B cell (primary cell): ENCODE data around the gene ESYT1.

ENCODE experiments used
- EZH2 ChIP-seq: IDR thresholded peaks from 2 replicates; pipeline ENCODE4 v1.6.1; 2012; ENCODE audit warnings: borderline replicate concordance, low read depth, mild to moderate bottlenecking, moderate library complexity, low read length; ENCODE audit not compliant: insufficient read depth, poor library complexity, severe bottlenecking
- TF ChIP-seq, protein P1 (sequence below): fragments of 200-600 bp; IDR thresholded peaks from one replicate; pipeline ENCODE4 v1.8.0; 2022; ENCODE audit warnings: antibody characterized with exemption, mild to moderate bottlenecking

DNA sequence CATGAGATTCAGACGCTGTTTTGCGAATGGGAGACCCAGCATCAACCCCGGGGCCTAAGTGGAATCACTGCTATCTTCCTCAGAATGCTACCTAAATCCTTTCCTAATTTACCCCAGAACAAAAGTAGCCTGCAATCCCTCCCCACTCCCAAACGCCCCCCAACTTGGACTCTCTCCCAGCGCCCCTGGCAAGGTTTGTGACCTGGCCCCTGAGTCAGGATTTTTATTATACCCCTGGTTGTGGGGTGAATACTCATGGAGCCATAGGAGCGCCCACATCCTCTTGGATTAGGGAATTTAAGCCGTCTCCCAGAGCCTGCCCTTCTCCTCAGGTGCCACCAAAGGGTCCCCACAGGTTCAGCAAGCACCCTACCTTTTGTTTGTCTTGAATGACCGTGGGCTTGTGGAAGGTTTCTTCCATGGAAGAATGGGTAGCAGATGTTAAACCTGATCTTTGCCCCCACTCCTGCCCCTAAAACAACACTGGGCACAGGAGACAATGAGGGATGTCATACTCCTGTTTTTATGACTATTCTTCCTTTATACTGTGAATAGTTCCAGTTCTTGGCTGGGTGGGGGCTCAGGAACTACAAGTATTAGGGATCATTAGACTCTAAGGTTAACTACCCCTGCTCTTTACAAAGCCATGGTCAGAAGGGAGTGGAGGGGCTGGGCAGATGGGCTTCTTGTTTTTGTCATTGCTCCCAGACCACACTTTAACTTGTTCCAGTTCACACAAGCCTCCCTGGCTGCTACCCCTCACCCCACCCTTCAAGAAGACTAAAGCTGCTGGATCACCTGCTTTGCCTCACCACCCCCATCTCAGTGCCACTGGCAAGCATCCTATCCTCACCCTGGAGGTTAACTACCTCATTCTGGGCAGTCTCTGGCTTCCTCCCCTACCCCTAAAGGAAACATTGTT lies 24.9 kb downstream of the ESYT1 start:
- TF ChIP-seq, protein P1, sequence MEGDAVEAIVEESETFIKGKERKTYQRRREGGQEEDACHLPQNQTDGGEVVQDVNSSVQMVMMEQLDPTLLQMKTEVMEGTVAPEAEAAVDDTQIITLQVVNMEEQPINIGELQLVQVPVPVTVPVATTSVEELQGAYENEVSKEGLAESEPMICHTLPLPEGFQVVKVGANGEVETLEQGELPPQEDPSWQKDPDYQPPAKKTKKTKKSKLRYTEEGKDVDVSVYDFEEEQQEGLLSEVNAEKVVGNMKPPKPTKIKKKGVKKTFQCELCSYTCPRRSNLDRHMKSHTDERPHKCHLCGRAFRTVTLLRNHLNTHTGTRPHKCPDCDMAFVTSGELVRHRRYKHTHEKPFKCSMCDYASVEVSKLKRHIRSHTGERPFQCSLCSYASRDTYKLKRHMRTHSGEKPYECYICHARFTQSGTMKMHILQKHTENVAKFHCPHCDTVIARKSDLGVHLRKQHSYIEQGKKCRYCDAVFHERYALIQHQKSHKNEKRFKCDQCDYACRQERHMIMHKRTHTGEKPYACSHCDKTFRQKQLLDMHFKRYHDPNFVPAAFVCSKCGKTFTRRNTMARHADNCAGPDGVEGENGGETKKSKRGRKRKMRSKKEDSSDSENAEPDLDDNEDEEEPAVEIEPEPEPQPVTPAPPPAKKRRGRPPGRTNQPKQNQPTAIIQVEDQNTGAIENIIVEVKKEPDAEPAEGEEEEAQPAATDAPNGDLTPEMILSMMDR = no peak
- no peak for TF ChIP-seq EZH2
